Hepatocyte (in vitro differentiated cells): Measurements from ENCODE around the gene CCDC12. TPM values are rescaled to one million over a fixed set of nuclear protein-coding genes. Genes with fewer than 3 reads are reported as not detected.

Experiments
- DNase-seq: peaks from one replicate; pipeline ENCODE4 v3.0.0-alpha.2; 2016; ENCODE audit warnings: low spot score
- H2AFZ ChIP-seq: fragments of 200-600 bp; sonication (generic); 2 replicates; pipeline ENCODE4 v1.6.0; 2016; ENCODE audit warnings: antibody characterized with exemption, mild to moderate bottlenecking
- H3K27ac ChIP-seq: fragments of 200-600 bp; sonication (generic); 2 replicates; pipeline ENCODE4 v1.5.1; 2016; ENCODE audit warnings: mild to moderate bottlenecking
- H3K27me3 ChIP-seq: fragments of 200-600 bp; sonication (generic); 2 replicates; pipeline ENCODE4 v1.6.1; 2016
- H3K36me3 ChIP-seq: fragments of 200-600 bp; sonication (generic); replicated peaks from 2 replicates; pipeline ENCODE4 v1.5.1; 2016; ENCODE audit warnings: low read depth; ENCODE audit not compliant: insufficient read depth
- H3K4me1 ChIP-seq: fragments of 200-600 bp; sonication (generic); 2 replicates; pipeline ENCODE4 v1.5.1; 2016; ENCODE audit warnings: mild to moderate bottlenecking, moderate library complexity; ENCODE audit not compliant: insufficient read depth
- H3K4me2 ChIP-seq: fragments of 200-600 bp; sonication (generic); 2 replicates; pipeline ENCODE4 v1.6.0; 2016
- H3K4me3 ChIP-seq: fragments of 200-600 bp; sonication (generic); 2 replicates; pipeline ENCODE4 v1.5.1; 2016; ENCODE audit warnings: mild to moderate bottlenecking
- H3K79me2 ChIP-seq: fragments of 200-600 bp; sonication (generic); 2 replicates; pipeline ENCODE4 v1.6.0; 2017; ENCODE audit warnings: mild to moderate bottlenecking
- H3K9me2 ChIP-seq: fragments of 200-600 bp; sonication (generic); replicated peaks from 2 replicates; pipeline ENCODE4 v1.6.0; 2017; ENCODE audit warnings: mild to moderate bottlenecking; ENCODE audit not compliant: insufficient read depth
- H3K9me3 ChIP-seq: fragments of 200-600 bp; sonication (generic); 2 replicates; pipeline ENCODE4 v1.5.1; 2016; ENCODE audit warnings: low read depth, mild to moderate bottlenecking
- H4K20me1 ChIP-seq: fragments of 200-600 bp; sonication (generic); 2 replicates; pipeline ENCODE4 v1.6.0; 2016; ENCODE audit warnings: mild to moderate bottlenecking; ENCODE audit not compliant: insufficient read depth, poor library complexity, severe bottlenecking
- CTCF ChIP-seq: fragments of 200-600 bp; sonication (generic); IDR thresholded peaks from 2 replicates; pipeline ENCODE4 v1.5.1; 2016; ENCODE audit warnings: antibody characterized with exemption, mild to moderate bottlenecking; ENCODE audit not compliant: poor library complexity
- EZH2 ChIP-seq: fragments of 200-600 bp; sonication (generic); IDR thresholded peaks from 2 replicates; pipeline ENCODE4 v1.6.1; 2016; ENCODE audit warnings: antibody characterized with exemption, mild to moderate bottlenecking, borderline replicate concordance
- EZH2phosphoT487 ChIP-seq: fragments of 200-600 bp; sonication (generic); IDR thresholded peaks from one replicate; pipeline ENCODE4 v1.6.1; 2018; ENCODE audit warnings: antibody characterized with exemption, mild to moderate bottlenecking, low read depth, moderate library complexity; ENCODE audit not compliant: unreplicated experiment, severe bottlenecking
- WGBS: methylation state at CpG from one replicate; pipeline ENCODE4 v1.1.6; 2016; ENCODE audit warnings: low lambda C conversion rate; ENCODE audit errors: missing lambda C conversion rate; 5-methylcytosine and 5-hydroxymethylcytosine counted together
- polyA plus RNA-seq: library from polyadenylated mRNA; unstranded; fragments of >200 nt; fragmentation: Nextera tagmentation; extraction: Ambion mirVana; gene quantifications from 2 replicates; pipeline ENCODE4 v1.2.1, GENCODE V29; 2016
- total RNA-seq: library from RNA; depleted of rRNA; stranded (reverse); fragments of >200 nt; gene quantifications from 2 replicates; pipeline ENCODE4 v1.2.3, GENCODE V29; 2014

CCDC12 gene
- total and polyA plus RNA-seq, 2 experiments from 2014 or later: 41.1 to 78.4 TPM

DNA sequence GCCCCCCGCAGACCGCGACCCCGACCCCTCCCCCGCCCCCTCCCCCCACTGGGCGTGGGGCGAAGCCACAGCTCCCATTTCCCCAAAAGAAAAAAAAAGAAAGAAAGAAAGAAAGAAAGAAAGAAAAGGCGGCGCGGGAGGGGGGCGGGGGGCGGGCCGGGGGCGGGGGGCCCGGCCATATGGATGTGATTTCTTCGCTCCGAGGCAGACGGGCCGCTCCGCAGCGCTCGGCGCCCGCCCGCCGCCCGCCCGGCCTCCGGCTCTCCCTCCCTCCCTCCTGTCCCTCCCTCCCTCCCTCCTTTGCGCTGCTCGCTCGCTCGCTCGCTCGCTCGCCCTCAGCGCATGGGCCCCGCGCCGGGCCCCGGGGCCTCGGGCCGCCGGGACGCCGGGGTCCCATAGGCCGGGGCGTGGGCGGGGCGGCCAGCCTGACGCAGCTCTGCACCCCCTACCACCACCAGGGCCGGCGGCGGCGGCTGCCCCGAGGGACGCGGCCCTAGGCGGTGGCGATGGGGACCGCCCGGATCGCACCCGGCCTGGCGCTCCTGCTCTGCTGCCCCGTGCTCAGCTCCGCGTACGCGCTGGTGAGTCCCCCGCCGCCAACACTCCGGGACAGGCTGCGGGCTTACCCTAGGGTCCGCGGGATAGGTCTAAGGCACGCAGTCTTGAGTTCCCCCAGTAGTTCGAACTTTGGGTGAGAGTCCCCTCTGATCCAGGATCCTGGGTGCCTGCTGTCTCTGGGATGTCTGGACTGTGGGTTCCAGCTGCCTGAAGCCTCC lies 93.3 kb downstream of the CCDC12 start:
- Histone ChIP-seq H3K9me2 (no peaks in the 10 kb centered on the region), H2AFZ (peak overlapping the region; percentile 39), H3K4me2 (peak overlapping the region; percentile 98), H3K4me3 (peak overlapping the region; percentile 77), H4K20me1 (no peaks in the 10 kb centered on the region), H3K27me3 (peaks cover 36% of the 10 kb centered on the region), H3K79me2 (peaks cover 22% of the 10 kb centered on the region), H3K36me3 (no peaks in the 10 kb centered on the region), H3K9me3 (no peaks in the 10 kb centered on the region), H3K4me1 (peaks cover 17% of the 10 kb centered on the region), H3K27ac (peak overlapping the region; percentile 87)
- no peak for TF ChIP-seq EZH2
- TF ChIP-seq EZH2phosphoT487: no peak
- no peak for TF ChIP-seq CTCF
- 3% methylated on average over 41 of the region's 78 CpGs for WGBS
- peak; percentile 76 for DNase-seq

DNA sequence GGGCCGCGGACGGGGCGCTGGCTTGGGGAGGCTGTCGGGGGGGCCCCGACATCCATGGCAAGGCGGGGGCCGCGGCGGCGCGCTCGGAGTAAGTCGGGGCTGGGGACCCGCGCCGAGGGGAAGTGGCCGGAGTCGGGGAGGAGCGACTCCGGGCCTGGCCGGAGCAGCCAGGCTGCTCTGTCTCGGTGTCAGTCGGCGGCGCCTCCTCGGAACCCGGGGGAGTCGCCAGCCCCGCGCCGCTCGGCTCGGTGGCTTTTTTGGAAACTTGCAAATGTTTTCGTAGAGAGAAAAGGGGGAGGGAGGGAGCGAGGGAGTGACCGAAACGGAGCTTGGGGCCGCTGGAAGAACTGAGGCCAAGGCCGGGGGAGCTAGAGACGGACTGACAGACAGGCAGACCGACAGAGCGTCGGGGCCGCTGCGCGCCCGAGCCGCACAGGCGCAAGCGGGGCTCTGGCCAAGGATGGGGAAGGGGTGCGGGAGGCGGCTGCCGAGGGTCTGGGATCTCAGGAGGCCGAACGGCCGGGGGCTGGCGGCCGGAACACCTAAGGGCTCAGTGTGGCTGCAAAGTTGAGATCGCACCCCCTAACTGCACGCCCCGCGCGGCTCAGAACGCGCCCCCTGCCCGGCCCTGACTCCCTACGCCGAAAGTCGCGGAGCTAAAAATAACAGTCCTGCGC lies 94.0 kb downstream of the CCDC12 start:
- H3K4me1 ChIP-seq: peaks cover 24% of the 10 kb centered on the region
- peak overlapping the region; percentile 39 for H2AFZ ChIP-seq
- peaks cover 22% of the 10 kb centered on the region for H3K79me2 ChIP-seq
- no peaks in the 10 kb centered on the region for H3K9me3 ChIP-seq
- peak overlapping the region; percentile 77 for H3K4me3 ChIP-seq
- H4K20me1 ChIP-seq: no peaks in the 10 kb centered on the region
- DNase-seq: peak; percentile 48
- TF ChIP-seq CTCF: no peak
- TF ChIP-seq EZH2: peak; percentile 54
- H3K27ac ChIP-seq: peak overlapping the region; percentile 87
- WGBS: 1% methylated on average over 31 of the region's 72 CpGs
- H3K4me2 ChIP-seq: peak overlapping the region; percentile 98
- peaks cover 36% of the 10 kb centered on the region for H3K27me3 ChIP-seq
- H3K36me3 ChIP-seq: no peaks in the 10 kb centered on the region
- no peaks in the 10 kb centered on the region for H3K9me2 ChIP-seq

DNA sequence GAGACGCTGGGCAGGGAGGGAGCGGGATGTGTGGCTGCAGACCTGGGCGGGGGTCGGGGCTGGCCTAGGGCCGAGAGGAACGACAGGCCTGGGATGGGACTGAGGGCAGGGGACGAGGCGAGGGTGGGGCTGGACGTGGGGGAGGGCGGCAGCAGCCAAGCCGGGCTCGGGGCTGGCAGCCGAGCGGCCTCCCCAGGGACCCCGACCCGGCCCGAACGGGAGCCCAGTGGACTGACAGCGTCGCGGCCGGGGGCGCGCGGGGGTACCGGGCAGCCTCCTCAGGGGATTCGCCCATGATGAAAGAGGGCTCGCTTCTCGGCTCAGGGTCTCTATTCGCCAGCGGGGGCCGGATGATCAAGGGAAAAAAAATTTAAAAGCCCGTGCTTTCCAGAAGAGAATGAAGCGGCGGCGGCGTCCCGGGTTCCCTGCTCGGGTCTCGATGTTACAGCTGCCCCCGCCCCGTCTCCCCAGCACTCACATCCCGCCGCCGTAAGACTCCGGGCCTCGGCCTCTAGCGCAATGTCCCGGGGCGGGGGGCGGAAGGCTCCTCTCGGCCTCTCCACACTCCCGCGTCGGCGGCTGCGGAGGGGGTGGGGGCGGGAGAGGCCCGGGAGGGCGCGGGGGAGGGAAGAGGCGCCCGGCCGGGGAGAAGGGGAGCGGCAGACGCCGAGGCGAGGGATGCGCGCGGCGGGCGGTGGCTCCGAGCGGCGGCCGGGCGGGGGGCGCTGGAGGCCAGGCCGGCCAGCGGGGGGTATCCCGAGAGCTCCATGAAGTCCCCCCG lies 94.8 kb downstream of the CCDC12 start:
- Histone ChIP-seq H3K27me3 (peaks cover 36% of the 10 kb centered on the region), H3K79me2 (peaks cover 22% of the 10 kb centered on the region), H3K27ac (peak overlapping the region; percentile 87), H3K4me3 (peak overlapping the region; percentile 77), H3K4me1 (peaks cover 32% of the 10 kb centered on the region), H2AFZ (peak overlapping the region; percentile 39), H3K36me3 (no peaks in the 10 kb centered on the region), H3K4me2 (peak overlapping the region; percentile 98), H4K20me1 (no peaks in the 10 kb centered on the region), H3K9me2 (no peaks in the 10 kb centered on the region), H3K9me3 (no peaks in the 10 kb centered on the region)
- DNase-seq: peak; percentile 76
- TF ChIP-seq EZH2: peak; percentile 70
- peak; percentile 30 for TF ChIP-seq EZH2phosphoT487
- TF ChIP-seq CTCF: no peak
- WGBS: under 1% methylated on average over 22 of the region's 83 CpGs
